Cortex of kidney (tissue), 1 donor: ENCODE measurements around the gene MYEOV.

ENCODE experiments used
- DNase-seq: peaks from one replicate; lab custom pipeline; 2025; lab: John Stamatoyannopoulos, UW

MYEOV gene

DNA sequence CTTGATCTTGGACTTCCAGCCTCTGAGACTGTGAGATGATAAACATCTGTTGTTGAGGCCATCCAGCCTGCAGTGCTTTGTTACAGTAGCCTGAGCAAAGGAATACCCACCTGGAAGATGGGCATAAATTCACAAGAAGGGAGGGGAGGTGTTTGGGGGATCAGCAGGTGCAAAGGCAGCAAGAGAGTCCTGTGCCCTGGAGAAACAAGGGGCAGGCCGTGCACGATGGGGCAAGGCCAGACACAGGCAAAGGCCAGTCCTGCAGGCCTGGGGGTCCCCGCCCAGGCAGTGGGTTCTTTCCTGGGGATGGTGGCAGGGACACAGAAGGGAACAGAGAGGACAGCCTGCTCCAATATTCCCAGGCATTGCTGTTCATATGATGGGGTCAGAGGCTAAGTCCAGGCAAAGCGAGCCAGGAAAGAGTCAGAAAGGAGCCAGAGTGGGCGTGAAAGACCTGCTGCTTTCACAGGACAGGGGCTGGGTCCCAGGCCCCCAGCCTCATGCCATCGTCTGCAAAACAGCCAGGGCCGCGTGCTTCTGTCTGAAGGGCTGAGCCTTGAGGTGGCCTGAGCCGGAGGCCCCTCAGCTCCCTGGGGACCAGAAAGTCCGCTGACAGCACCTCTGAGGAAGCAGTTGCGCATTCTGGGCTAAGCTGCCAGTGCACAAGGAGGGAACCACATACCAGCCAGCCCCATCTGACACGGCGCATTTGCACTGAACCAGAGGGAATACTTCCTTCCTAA, 48.8 kb downstream of the MYEOV start:
- DNase-seq = no peak

DNA sequence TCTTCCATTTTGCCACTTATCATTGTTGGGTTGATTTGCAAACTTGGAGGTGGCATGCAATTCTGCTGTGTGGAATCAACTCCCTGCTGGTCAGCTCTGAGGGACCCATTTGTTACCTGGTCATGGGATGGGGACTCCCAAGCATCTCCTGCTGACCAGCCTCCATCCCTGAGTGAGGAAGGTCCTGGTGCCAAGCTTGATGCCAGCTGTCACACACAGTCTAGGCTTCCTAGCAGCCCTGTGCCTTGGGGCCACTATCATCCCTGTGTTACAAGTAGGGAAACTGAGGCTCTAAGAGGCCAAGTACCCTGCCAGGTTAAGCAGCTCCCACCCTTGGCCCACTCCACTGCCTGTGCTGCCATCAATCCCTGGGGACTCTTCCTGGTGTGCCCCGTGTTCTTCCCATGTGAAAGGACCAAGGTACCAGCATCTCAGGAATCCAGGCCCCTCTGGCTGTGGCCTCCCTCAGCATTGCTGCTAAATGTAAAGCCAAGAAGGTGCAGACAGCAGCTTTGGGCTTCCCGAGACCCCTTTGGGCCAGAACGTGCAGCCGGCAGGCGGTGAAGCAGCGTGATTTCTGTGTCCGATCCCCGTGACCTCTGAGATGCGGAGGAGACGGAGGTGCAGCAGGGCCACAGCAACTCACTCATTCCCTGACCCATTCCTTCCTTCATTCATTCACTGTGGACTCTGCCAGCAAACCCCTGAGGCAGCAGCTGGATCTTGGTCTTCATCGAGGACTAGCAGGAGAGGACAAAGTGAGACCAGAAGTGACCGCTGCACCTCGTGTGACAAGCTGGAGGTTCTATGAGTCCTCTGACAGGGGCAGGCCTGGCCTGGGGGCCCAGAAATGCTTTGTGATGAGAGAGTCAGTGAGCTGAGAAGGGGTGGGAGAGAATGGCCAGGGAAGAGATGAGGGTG, 49.7 kb downstream of the MYEOV start:
- DNase-seq = no peak

DNA sequence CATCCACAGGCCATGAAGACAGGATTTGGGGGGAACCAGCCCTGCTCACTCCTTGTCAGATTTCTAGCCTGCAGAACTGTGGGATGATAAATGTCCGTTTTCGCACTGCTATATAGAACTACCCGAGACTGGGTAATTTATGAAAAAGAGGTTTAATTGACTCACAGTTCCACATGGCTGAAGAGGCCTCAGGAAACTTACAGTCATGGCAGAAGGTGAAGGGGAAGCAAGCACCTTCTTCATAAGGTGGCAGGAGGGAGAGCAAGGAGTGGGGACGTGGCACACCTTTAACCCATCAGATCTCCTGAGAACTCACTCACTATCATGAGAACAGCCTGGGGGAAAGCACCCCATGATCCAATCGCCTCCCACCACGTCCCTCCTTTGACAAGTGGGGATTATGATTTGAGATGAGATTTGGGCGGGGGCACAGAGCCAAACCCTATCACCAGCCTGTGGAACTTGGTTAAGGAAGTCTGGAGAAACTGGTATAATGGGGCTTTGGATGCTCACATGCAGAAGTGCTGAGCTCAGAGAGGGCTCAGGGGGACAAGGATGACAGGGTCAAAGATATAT, 50.7 kb downstream of the MYEOV start:
- DNase-seq = no peak
